BJ (cell line): ENCODE data around the gene RBM41. TPM values are rescaled to one million over a fixed set of nuclear protein-coding genes. Genes with fewer than 3 reads are reported as not detected.

Experiments used
- CTCF ChIA-PET: fragments of 350-600 bp; formaldehyde crosslinking; extraction: SDS; loops from one replicate; lab custom pipeline; 2021; ENCODE audit warnings: antibody characterized with exemption, inconsistent platforms; lab: Yijun Ruan, JAX
- POLR2A ChIA-PET: fragments of 300-600 bp; sonication (Branson Sonifier 250); formaldehyde crosslinking; extraction: SDS; loops from one replicate; lab custom pipeline; 2021; ENCODE audit warnings: antibody characterized with exemption; lab: Charles Lee
- DNase-seq: peaks from one replicate; pipeline ENCODE4 v3.0.0-alpha.2; 2011; ENCODE audit warnings: low read depth
- H3K27me3 ChIP-seq: 2 replicates; pipeline ENCODE4 v1.6.0; 2011; ENCODE audit warnings: low read length; ENCODE audit not compliant: control insufficient read depth, insufficient read depth
- H3K36me3 ChIP-seq: 2 replicates; pipeline ENCODE4 v1.5.1; 2011; ENCODE audit warnings: low read length; ENCODE audit not compliant: control insufficient read depth, insufficient read depth
- H3K4me3 ChIP-seq: 2 replicates; pipeline ENCODE4 v1.5.1; 2011; ENCODE audit warnings: low read depth, mild to moderate bottlenecking, control low read depth, low read length
- CTCF ChIP-seq: IDR thresholded peaks from 2 replicates; pipeline ENCODE4 v1.5.1; 2011; ENCODE audit warnings: low read depth, mild to moderate bottlenecking, control low read depth, inconsistent platforms, low read length, moderate library complexity; ENCODE audit not compliant: insufficient read depth
- polyA plus RNA-seq: library from polyadenylated mRNA; depleted of rRNA; stranded (reverse); fragments of >200 nt; gene quantifications from 2 replicates; pipeline ENCODE4 v1.2.3, GENCODE V29; 2011

RBM41 gene
- polyA plus RNA-seq, 1 experiment = 3.0 TPM

- Histone ChIP-seq H3K27me3 (no peaks in the 10 kb centered on the region), H3K36me3 (no peaks in the 10 kb centered on the region), H3K4me3 (no peak overlapping the region)
- POLR2A ChIA-PET = no interaction called here
- TF ChIP-seq CTCF = no peak
- DNase-seq = no peak
- CTCF ChIA-PET = no interaction called here
These were observed 36.4 kb upstream of the RBM41 start for GRCh38 chrX:107154787-107155620.

GRCh38 chrX:107153005-107153404 is 34.4 kb upstream of the RBM41 start:
- TF ChIP-seq CTCF = no peak
- Histone ChIP-seq H3K36me3 (no peaks in the 10 kb centered on the region), H3K4me3 (no peak overlapping the region), H3K27me3 (no peaks in the 10 kb centered on the region)
- CTCF ChIA-PET = no interaction called here
- POLR2A ChIA-PET = no interaction called here
- DNase-seq = no peak

- ChIA-PET POLR2A (no interaction called here), CTCF (no interaction called here)
- TF ChIP-seq CTCF = no peak
- no peaks in the 10 kb centered on the region for H3K27me3 ChIP-seq
- no peaks in the 10 kb centered on the region for H3K36me3 ChIP-seq
- no peak for DNase-seq
- no peak overlapping the region for H3K4me3 ChIP-seq
These were observed 28.0 kb upstream of the RBM41 start for GRCh38 chrX:107146670-107147069.

GRCh38 chrX:107135965-107136307 is 17.3 kb upstream of the RBM41 start:
- Histone ChIP-seq H3K4me3 (no peak overlapping the region), H3K27me3 (no peaks in the 10 kb centered on the region), H3K36me3 (no peaks in the 10 kb centered on the region)
- ChIA-PET POLR2A (no interaction called here), CTCF (no interaction called here)
- no peak for DNase-seq
- no peak for TF ChIP-seq CTCF

GRCh38 chrX:107135049-107135964 is 16.7 kb upstream of the RBM41 start:
- DNase-seq = no peak

More at GRCh38 chrX:107135049-107135964, 16.7 kb upstream of the RBM41 start:
- Histone ChIP-seq H3K27me3 (no peaks in the 10 kb centered on the region), H3K36me3 (no peaks in the 10 kb centered on the region), H3K4me3 (no peak overlapping the region)
- ChIA-PET POLR2A (no interaction called here), CTCF (interaction anchor here (0.5 kb wide), 1 partner anchor 12 kb away, joined by 3 read pairs; no protein-coding TSS in a partner anchor)
- TF ChIP-seq CTCF = no peak
